Ramos (cell line): ENCODE results near the gene NFKB1.

ENCODE experiments used
- in situ Hi-C: fragments of 300-500 bp; cut with MboI; formaldehyde crosslinking; loops from one replicate; pipeline ENCODE4 v1.14.3; 2022; ENCODE audit warnings: low sequenced_read_pairs; ENCODE audit not compliant: unreplicated experiment

NFKB1 gene

GRCh38 chr4:102619776-102620631 is 118.8 kb downstream of the NFKB1 start:
- in situ Hi-C loops = loop anchor here (5.0 to 10.0 kb wide), 3 partner anchors 175 to 467 kb away; no protein-coding TSS in a partner anchor

- in situ Hi-C loops = loop anchor here (5.0 to 10.0 kb wide), 3 partner anchors 176 to 466 kb away; no protein-coding TSS in a partner anchor
These were observed 119.7 kb downstream of the NFKB1 start for GRCh38 chr4:102620697-102621497.

DNA sequence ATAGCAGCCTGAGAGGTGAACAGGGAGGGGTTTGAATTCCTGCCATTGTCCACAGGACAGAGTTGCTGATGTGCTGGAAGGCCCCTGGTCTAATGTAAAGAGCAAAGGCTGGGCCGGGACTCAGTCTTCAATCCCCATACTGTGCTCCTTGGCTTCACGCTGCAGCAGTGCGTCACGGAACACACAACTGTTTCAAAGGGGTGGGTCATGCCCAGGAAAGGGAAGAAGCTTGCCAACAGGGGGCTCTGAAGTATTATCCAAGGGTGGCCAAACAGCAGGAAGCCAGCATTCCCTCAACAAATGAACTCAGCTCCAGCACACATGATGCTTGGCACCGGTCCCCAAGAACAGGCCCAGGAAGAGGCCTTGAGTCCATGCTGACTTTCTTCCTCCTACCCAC is 122.5 kb downstream of the NFKB1 start:
- in situ Hi-C loops = loop anchor here (5.0 to 10.0 kb wide), 3 partner anchors 179 to 464 kb away; no protein-coding TSS in a partner anchor

DNA sequence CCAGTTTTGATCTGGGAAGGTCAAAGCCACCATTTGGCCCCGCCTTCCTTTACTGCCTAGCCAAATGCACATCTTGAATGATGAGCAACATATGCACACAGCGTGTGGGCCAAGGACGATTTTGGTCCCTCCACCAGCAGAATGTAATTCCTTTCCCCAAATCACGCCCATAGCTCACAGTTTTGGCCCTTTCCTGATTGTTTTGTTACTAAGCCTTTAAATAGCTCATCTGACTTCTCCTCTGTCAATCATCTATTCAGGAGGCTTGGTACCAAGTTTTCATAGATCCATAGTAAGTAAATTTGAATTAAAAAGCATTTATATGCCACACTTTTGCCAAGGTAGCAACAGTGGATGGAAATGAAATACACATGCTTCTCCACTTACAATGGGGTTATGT is 123.3 kb downstream of the NFKB1 start:
- in situ Hi-C loops = loop anchor here (5.0 to 10.0 kb wide), 3 partner anchors 180 to 463 kb away; no protein-coding TSS in a partner anchor

- in situ Hi-C loops = loop anchor here (10.0 kb wide), 1 partner anchor 181 kb away; no protein-coding TSS in a partner anchor
These were observed 124.2 kb downstream of the NFKB1 start for GRCh38 chr4:102625232-102625930.

DNA sequence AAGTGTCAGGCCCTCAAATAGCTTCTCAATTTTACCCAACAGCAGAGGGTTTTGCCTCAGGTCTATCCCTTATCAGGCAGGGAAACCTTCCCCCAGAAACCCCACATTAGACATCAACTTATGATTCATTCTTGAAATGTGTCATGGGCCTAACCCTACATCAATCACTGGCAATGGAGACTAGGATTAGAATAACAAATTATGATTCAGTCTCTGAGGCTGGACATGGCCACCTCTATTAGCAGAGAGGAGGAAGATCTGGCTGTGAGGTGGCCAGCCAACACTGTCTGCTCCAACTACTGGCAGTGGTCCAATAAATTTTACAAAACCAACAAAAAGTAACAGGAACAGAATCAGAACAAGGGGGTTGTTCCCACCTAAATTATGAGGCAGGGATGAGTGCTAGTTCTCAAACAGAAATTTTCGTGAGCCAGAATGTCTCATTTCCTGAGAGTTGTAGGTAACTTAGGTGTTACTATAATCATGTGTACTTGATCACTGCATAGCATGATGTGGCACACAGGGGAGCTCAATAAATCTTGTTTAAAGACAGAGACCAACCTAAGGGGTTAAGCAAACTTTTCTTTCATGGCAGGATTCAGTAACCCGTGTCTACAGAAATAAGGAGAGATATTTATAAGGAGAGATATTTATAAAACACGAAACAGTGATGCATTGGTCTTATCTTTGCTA is 126.8 kb downstream of the NFKB1 start:
- in situ Hi-C loops = loop anchor here (10.0 kb wide), 1 partner anchor 183 kb away; no protein-coding TSS in a partner anchor

DNA sequence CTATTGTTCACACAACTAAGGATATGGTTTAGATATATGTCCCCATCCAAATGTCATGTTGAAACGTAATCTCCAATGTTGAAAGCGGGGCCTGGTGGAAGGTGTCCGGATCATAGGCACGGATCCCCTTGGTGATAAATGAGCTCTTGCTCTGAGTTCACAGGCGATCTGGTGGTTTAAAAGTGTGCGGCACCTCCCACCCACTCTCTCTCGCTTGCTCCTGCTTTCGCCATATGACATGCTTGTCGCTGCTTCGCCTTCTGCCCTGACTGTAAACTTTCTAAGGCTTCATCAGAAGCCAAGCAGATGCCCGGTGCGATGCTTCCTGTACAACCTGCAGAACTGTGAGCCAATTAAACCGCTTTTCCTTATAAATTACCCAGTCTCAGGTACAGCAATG is 128.5 kb downstream of the NFKB1 start:
- in situ Hi-C loops = loop anchor here (10.0 kb wide), 1 partner anchor 185 kb away; no protein-coding TSS in a partner anchor

GRCh38 chr4:102631616-102632015 is 130.5 kb downstream of the NFKB1 start:
- in situ Hi-C loops = no loop called here

DNA sequence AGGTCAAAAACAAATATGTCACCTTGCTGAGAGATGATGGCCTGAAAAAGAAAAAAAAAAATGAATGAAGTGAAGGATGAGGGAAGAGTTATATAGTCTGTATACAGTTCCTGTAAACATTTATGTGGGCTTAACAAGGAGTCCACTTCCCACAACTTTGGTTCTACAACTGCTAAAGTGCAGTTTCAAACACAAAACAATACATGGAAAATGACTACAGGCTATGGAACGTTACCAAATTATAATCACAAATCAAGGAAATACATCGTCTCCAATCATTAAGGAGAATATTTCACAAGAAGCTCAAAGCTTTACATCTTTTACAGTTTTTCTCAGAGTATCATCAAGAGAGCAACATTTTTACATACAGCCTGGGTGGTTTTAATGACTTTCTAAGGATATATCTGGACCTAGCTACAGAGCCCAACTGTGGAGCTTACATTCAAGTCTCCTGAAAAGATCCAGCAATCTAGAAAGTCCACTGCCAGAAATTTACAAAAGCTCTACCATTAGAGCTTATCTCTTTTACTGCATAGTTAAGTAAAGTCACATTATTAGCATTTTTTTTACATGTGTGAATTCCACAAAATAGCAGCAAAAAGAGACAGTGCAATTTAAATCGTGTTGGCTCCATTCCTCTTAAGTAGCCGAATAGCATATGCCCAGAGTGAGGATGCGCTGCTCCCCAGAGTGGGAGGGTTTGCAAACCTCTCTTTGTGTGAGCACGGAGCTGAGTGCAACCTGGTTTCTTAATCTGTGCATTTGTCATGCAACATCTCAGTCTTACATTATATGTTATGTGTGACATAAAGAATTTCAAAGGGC is 131.3 kb downstream of the NFKB1 start:
- in situ Hi-C loops = no loop called here

GRCh38 chr4:102633100-102633499 is 131.9 kb downstream of the NFKB1 start:
- in situ Hi-C loops = no loop called here

DNA sequence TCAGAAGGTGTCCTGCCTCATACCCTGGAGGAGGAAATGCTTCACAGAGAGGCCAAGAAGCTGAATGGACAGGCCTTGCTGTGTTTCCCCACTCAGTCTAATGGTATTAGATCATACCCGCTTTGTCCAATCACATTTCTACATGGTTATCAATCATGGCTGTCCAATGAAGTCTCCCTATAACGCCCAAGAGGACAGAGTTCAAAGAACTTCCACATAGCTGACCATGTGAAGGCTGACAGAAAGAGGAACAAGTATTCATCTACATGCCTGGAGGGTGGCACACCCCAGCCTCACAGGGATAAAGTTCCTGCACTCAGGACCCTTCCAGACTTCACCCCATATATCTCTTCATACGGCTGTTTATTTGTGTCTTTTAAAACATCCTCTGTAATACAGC is 136.2 kb downstream of the NFKB1 start:
- in situ Hi-C loops = no loop called here

- in situ Hi-C loops = no loop called here
These were observed 137.5 kb downstream of the NFKB1 start for GRCh38 chr4:102638621-102639020.

DNA sequence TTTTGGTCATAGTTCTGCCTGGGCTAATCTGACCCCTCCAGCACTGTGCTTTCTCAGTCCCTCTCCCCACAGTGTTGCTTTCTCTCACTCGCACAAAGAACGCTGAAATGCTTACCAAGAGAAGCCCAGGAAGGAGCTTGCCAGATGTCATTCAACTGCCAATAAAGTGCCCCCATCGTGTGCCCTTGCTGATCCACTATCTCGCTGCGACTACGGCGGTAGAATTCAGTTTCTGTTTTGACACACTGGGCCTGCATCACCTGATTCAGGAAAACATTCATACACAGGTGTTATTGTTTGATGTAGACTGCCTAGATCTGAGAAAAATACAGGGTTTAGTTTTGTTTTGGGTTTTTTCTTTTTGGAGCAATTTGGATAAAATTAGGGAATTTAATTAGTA is 138.4 kb downstream of the NFKB1 start:
- in situ Hi-C loops = no loop called here

- in situ Hi-C loops = no loop called here
These were observed 139.5 kb downstream of the NFKB1 start for GRCh38 chr4:102640669-102641068.

- in situ Hi-C loops = no loop called here
These were observed 140.6 kb downstream of the NFKB1 start for GRCh38 chr4:102641793-102642192.

- in situ Hi-C loops = no loop called here
These were observed 141.6 kb downstream of the NFKB1 start for GRCh38 chr4:102642631-102643298.

GRCh38 chr4:102647117-102647516 is 146.0 kb downstream of the NFKB1 start:
- in situ Hi-C loops = no loop called here

- in situ Hi-C loops = no loop called here
These were observed 156.0 kb downstream of the NFKB1 start for GRCh38 chr4:102657206-102657605.
